Activated CD8-positive, alpha-beta T cell treated with anti-CD3 and anti-CD28 coated beads for 36 hours (primary cell): ENCODE results near the gene CCDC85A. TPM values are rescaled to one million over a fixed set of nuclear protein-coding genes. Genes with fewer than 3 reads are reported as not detected.

ENCODE experiments used
- ATAC-seq: fragments of 200-7000 bp; cut with Tn5 transposase; one replicate; pipeline ENCODE4 v1.10.0; 2021; ENCODE audit warnings: mild to moderate bottlenecking, moderate library complexity
- CTCF ChIA-PET: fragments of 350-600 bp; sonication (Branson Sonifier 250); formaldehyde crosslinking; loops from one replicate; lab custom pipeline; 2021; ENCODE audit warnings: antibody characterized with exemption; lab: Charles Lee
- POLR2A ChIA-PET: fragments of 350-600 bp; sonication (Branson Sonifier 250); formaldehyde crosslinking; loops from one replicate; lab custom pipeline; 2021; ENCODE audit warnings: antibody characterized with exemption; lab: Charles Lee
- DNase-seq: peaks from one replicate; pipeline ENCODE4 v3.0.0-alpha.2; 2020
- H3K27ac Mint-ChIP-seq: one replicate; pipeline ENCODE4 v1.8.0; 2021; ENCODE audit warnings: mild to moderate bottlenecking, mixed read lengths
- H3K27me3 Mint-ChIP-seq: one replicate; pipeline ENCODE4 v1.8.0; 2021; ENCODE audit warnings: mixed read lengths
- H3K36me3 Mint-ChIP-seq: one replicate; pipeline ENCODE4 v1.8.0; 2021; ENCODE audit warnings: low read depth, mixed read lengths
- H3K4me1 Mint-ChIP-seq: one replicate; pipeline ENCODE4 v1.8.0; 2021; ENCODE audit warnings: low read depth, mixed read lengths
- H3K4me3 Mint-ChIP-seq: one replicate; pipeline ENCODE4 v1.8.0; 2021; ENCODE audit warnings: mild to moderate bottlenecking, moderate library complexity, mixed read lengths
- H3K9me3 Mint-ChIP-seq: one replicate; pipeline ENCODE4 v1.8.0; 2021; ENCODE audit warnings: mixed read lengths
- CTCF ChIP-seq: fragments of 200-600 bp; IDR thresholded peaks from one replicate; pipeline ENCODE4 v1.8.0; 2022; ENCODE audit warnings: antibody characterized with exemption, mild to moderate bottlenecking
- intact Hi-C: fragments of 100-400 bp; cut with micrococcal nuclease; formaldehyde crosslinking; loops from one replicate; pipeline ENCODE4 v1.10.0; 2022
- total RNA-seq, 2 experiments: library from RNA; stranded (reverse); gene quantifications; one replicate each; pipeline ENCODE4 v1.2.3, GENCODE V29; 2021

The CCDC85A gene
- total RNA-seq, 2 experiments from 2014 or later: not detected

- no peak overlapping the region for H3K27ac Mint-ChIP-seq
- no peak overlapping the region for H3K4me3 Mint-ChIP-seq
- TF ChIP-seq CTCF: no peak
- no peaks in the 10 kb centered on the region for H3K9me3 Mint-ChIP-seq
- ATAC-seq: no peak
- no peak for DNase-seq
- H3K36me3 Mint-ChIP-seq: no peaks in the 10 kb centered on the region
- ChIA-PET POLR2A (no interaction called here), CTCF (no interaction called here)
- intact Hi-C loops: no loop called here
- no peaks in the 10 kb centered on the region for H3K27me3 Mint-ChIP-seq
- no peaks in the 10 kb centered on the region for H3K4me1 Mint-ChIP-seq
Observed at GRCh38 chr2:56382466-56382865, 198.7 kb downstream of the CCDC85A start.

DNA sequence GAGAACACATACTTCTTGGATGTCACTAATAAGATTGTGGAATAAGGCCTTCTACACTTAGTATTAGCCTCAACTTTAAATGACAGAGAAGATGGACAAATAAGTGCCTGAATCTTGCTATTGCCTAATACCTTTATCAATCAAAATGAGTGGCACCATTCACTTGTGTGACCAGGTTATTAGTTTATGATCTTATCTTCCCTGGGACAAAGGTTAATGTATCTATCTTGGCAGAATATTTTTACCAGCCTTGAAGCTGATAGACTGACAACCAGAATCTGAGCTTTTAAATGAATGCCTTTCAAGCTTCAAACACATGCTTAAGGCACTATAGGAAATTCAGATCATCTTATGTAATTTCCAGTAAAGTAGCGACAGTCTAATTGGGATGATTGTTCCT lies 202.9 kb downstream of the CCDC85A start:
- DNase-seq: no peak
- H3K27ac Mint-ChIP-seq: no peak overlapping the region
- no peaks in the 10 kb centered on the region for H3K9me3 Mint-ChIP-seq
- no peak overlapping the region for H3K4me3 Mint-ChIP-seq
- H3K27me3 Mint-ChIP-seq: no peaks in the 10 kb centered on the region
- ChIA-PET CTCF (no interaction called here), POLR2A (no interaction called here)
- no peak for ATAC-seq
- intact Hi-C loops: no loop called here
- no peaks in the 10 kb centered on the region for H3K36me3 Mint-ChIP-seq
- no peak for TF ChIP-seq CTCF
- H3K4me1 Mint-ChIP-seq: no peaks in the 10 kb centered on the region

GRCh38 chr2:56390644-56391043 lies 206.9 kb downstream of the CCDC85A start:
- Mint-ChIP-seq H3K36me3 (no peaks in the 10 kb centered on the region), H3K9me3 (peaks cover 3% of the 10 kb centered on the region), H3K4me1 (no peaks in the 10 kb centered on the region), H3K4me3 (no peak overlapping the region), H3K27ac (no peak overlapping the region), H3K27me3 (no peaks in the 10 kb centered on the region)
- intact Hi-C loops: no loop called here
- no peak for TF ChIP-seq CTCF
- DNase-seq (no peak), ATAC-seq (no peak)
- CTCF ChIA-PET: no interaction called here
- POLR2A ChIA-PET: no interaction called here

DNA sequence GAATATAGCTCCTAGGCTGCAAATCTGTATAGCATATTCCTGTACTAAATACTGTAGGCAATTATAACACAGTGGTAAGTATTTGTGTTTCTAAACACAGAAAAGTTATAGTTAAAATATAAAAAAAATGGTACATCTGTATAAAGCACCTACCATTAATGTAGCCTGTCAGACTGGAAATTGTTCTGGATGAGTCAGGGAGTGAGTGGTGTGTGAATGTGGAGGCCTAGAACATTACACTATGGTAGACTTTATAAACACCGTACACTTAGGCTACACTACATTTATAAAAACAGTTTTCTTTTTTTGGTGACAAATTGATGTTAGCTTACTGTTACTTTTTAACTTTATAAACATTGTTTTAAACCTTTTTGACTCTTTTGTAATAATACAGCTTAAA lies 226.3 kb downstream of the CCDC85A start:
- no peaks in the 10 kb centered on the region for H3K27me3 Mint-ChIP-seq
- intact Hi-C loops: no loop called here
- no peaks in the 10 kb centered on the region for H3K4me1 Mint-ChIP-seq
- no peak for ATAC-seq
- TF ChIP-seq CTCF: no peak
- no peaks in the 10 kb centered on the region for H3K36me3 Mint-ChIP-seq
- POLR2A ChIA-PET: no interaction called here
- CTCF ChIA-PET: no interaction called here
- peaks cover 4% of the 10 kb centered on the region for H3K9me3 Mint-ChIP-seq
- no peak overlapping the region for H3K4me3 Mint-ChIP-seq
- DNase-seq: no peak
- H3K27ac Mint-ChIP-seq: no peak overlapping the region

- TF ChIP-seq CTCF: no peak
- ChIA-PET POLR2A (no interaction called here), CTCF (no interaction called here)
- H3K27me3 Mint-ChIP-seq: no peaks in the 10 kb centered on the region
- DNase-seq (no peak), ATAC-seq (no peak)
- H3K36me3 Mint-ChIP-seq: no peaks in the 10 kb centered on the region
- peaks cover 2% of the 10 kb centered on the region for H3K9me3 Mint-ChIP-seq
- no peak overlapping the region for H3K27ac Mint-ChIP-seq
- no peak overlapping the region for H3K4me3 Mint-ChIP-seq
- no peaks in the 10 kb centered on the region for H3K4me1 Mint-ChIP-seq
- intact Hi-C loops: no loop called here
Observed at GRCh38 chr2:56416500-56417176, 232.8 kb downstream of the CCDC85A start.
